SU-DHL-6 (cell line): Measurements from ENCODE around the gene ERFL.

Experiments used
- H2AFZ ChIP-seq: fragments of 200-600 bp; sonication (generic); 2 replicates; pipeline ENCODE4 v1.6.1; 2014; ENCODE audit warnings: low read depth, mild to moderate bottlenecking, moderate library complexity, mixed read lengths, antibody characterized with exemption, low read length; ENCODE audit not compliant: severe bottlenecking
- H3F3A ChIP-seq: fragments of 200-600 bp; shearing (Covaris generic); 2 replicates; pipeline ENCODE4 v1.6.0; 2016; ENCODE audit warnings: antibody characterized with exemption, mild to moderate bottlenecking; ENCODE audit not compliant: insufficient read depth
- H3K27ac ChIP-seq: fragments of 200-600 bp; sonication (generic); 2 replicates; pipeline ENCODE4 v1.5.1; 2016; ENCODE audit warnings: low read depth, mild to moderate bottlenecking, low read length, moderate library complexity, mixed read lengths
- H3K27me3 ChIP-seq: fragments of 200-600 bp; sonication (generic), shearing (Covaris generic); 2 replicates; pipeline ENCODE4 v1.6.0; 2014; ENCODE audit warnings: mild to moderate bottlenecking, low read length
- H3K36me3 ChIP-seq: fragments of 200-600 bp; sonication (generic); 2 replicates; pipeline ENCODE4 v1.6.1; 2014; ENCODE audit warnings: mild to moderate bottlenecking, low read length, mixed read lengths
- H3K4me2 ChIP-seq: fragments of 300-600, 200-600 bp; shearing (Covaris generic), sonication (generic); 2 replicates; pipeline ENCODE4 v1.6.0; 2014; ENCODE audit warnings: low read length, low read depth, mild to moderate bottlenecking; ENCODE audit not compliant: poor library complexity, severe bottlenecking
- H3K4me3 ChIP-seq: fragments of 200-600 bp; sonication (generic); 2 replicates; pipeline ENCODE4 v1.5.1; 2014; ENCODE audit warnings: antibody characterized with exemption, low read length, mild to moderate bottlenecking, mixed read lengths; ENCODE audit not compliant: insufficient read depth, poor library complexity, severe bottlenecking
- H3K79me2 ChIP-seq: fragments of 200-600 bp; sonication (generic); 2 replicates; pipeline ENCODE4 v1.6.1; 2014; ENCODE audit warnings: mild to moderate bottlenecking, low read length, moderate library complexity; ENCODE audit not compliant: insufficient read depth
- H3K9ac ChIP-seq: fragments of 200-600 bp; sonication (generic); 2 replicates; pipeline ENCODE4 v1.7.0; 2014; ENCODE audit warnings: mild to moderate bottlenecking, low read length
- H3K9me2 ChIP-seq: fragments of 200-600 bp; sonication (generic); replicated peaks from 2 replicates; pipeline ENCODE4 v1.6.1; 2014; ENCODE audit warnings: low read length; ENCODE audit not compliant: insufficient read depth
- H3K9me3 ChIP-seq: fragments of 200-600 bp; sonication (generic); 2 replicates; pipeline ENCODE4 v1.6.1; 2014; ENCODE audit warnings: low read length, mixed read lengths; ENCODE audit not compliant: insufficient read depth
- H4K20me1 ChIP-seq: fragments of 200-600 bp; sonication (generic); 2 replicates; pipeline ENCODE4 v1.6.1; 2014; ENCODE audit warnings: low read depth, mild to moderate bottlenecking, antibody characterized with exemption, low read length, moderate library complexity, mixed read lengths
- EZH2phosphoT487 ChIP-seq: fragments of 200-600 bp; sonication (generic), shearing (Covaris generic); conservative IDR thresholded peaks from 2 replicates; pipeline ENCODE4 v1.6.1; 2018; ENCODE audit warnings: mild to moderate bottlenecking, antibody characterized with exemption, low read length, moderate library complexity, mixed read lengths
- TF ChIP-seq, protein P1 (sequence below): fragments of 200-600 bp; sonication (generic); IDR thresholded peaks from one replicate; pipeline ENCODE4 v1.5.1; 2017; ENCODE audit warnings: antibody characterized with exemption, mild to moderate bottlenecking, low read length, moderate library complexity; ENCODE audit not compliant: insufficient read depth, poor library complexity, severe bottlenecking

ERFL gene

DNA sequence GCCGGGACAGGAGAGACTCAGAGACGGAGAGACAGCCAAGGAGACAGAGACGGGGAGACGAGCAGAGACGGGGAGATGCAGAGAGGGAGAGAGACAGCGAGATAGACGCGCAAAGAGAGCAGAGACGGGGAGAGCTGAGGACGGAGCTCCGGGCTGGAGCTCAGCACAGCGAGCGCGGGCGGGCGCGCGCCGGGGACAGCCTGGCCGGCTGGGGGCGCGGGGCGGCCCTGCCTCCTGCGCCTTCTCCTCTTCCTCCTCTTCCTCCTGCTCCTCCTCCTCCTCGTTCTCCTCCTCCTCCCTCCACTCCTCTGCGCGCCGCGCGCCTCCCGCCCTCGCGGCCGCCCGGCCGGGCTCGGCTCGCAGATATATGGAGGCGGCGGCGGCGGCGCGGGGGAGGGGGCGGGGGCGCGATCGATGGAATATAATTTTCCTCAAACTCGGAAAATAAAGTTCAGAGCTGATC, at the start of gene ERFL:
Gene ERFL (minus strand): TSS at position 229 of the 463 bp plus-strand sequence. CDS start 15,530 bp downstream, outside the sequence.
- H3K4me2 ChIP-seq = peak within 1 kb of the TSS; percentile 84
- H3K27ac ChIP-seq = peak within 1 kb of the TSS; percentile 99
- H3K79me2 ChIP-seq = peaks cover 8% of the 10 kb centered on the region
- no peak for TF ChIP-seq EZH2phosphoT487
- TF ChIP-seq, protein P1, sequence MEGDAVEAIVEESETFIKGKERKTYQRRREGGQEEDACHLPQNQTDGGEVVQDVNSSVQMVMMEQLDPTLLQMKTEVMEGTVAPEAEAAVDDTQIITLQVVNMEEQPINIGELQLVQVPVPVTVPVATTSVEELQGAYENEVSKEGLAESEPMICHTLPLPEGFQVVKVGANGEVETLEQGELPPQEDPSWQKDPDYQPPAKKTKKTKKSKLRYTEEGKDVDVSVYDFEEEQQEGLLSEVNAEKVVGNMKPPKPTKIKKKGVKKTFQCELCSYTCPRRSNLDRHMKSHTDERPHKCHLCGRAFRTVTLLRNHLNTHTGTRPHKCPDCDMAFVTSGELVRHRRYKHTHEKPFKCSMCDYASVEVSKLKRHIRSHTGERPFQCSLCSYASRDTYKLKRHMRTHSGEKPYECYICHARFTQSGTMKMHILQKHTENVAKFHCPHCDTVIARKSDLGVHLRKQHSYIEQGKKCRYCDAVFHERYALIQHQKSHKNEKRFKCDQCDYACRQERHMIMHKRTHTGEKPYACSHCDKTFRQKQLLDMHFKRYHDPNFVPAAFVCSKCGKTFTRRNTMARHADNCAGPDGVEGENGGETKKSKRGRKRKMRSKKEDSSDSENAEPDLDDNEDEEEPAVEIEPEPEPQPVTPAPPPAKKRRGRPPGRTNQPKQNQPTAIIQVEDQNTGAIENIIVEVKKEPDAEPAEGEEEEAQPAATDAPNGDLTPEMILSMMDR = no peak
- H3K9ac ChIP-seq = peak within 1 kb of the TSS; percentile 91
- H3K27me3 ChIP-seq = no peaks in the 10 kb centered on the region
- H3K9me2 ChIP-seq = no peaks in the 10 kb centered on the region
- H3K4me3 ChIP-seq = peak within 1 kb of the TSS; percentile 69
- no peaks in the 10 kb centered on the region for H3K9me3 ChIP-seq
- H3F3A ChIP-seq = peaks cover 19% of the 10 kb centered on the region
- H2AFZ ChIP-seq = no peak within 1 kb of the TSS
- H4K20me1 ChIP-seq = no peaks in the 10 kb centered on the region
- no peaks in the 10 kb centered on the region for H3K36me3 ChIP-seq

DNA sequence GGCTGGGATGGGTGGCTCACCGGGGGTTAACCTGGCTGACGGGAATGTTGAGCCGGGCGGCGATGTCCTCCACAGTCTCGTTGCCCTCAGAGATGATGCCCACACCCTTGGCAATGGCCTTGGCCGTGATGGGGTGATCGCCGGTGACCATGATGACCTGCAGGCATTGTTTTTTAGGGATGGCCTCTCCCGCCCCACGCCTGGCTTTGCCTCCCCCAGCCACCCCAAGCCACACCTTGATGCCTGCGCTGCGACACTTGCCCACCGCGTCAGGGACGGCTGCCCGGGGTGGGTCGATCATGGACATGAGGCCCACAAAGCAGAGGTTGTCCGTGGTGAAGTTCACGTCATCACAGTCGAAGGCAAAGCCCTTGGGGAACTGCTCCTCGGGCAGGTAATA, 49.7 kb upstream of the ERFL start:
- Histone ChIP-seq H3K36me3 (no peaks in the 10 kb centered on the region), H3K79me2 (no peaks in the 10 kb centered on the region), H3K9me2 (no peaks in the 10 kb centered on the region), H3K4me2 (no peak overlapping the region), H4K20me1 (no peaks in the 10 kb centered on the region), H3K27ac (no peak overlapping the region), H3F3A (no peaks in the 10 kb centered on the region), H2AFZ (no peak overlapping the region), H3K9me3 (no peaks in the 10 kb centered on the region), H3K9ac (no peak overlapping the region), H3K27me3 (no peaks in the 10 kb centered on the region), H3K4me3 (no peak overlapping the region)
- no peak for TF ChIP-seq EZH2phosphoT487

DNA sequence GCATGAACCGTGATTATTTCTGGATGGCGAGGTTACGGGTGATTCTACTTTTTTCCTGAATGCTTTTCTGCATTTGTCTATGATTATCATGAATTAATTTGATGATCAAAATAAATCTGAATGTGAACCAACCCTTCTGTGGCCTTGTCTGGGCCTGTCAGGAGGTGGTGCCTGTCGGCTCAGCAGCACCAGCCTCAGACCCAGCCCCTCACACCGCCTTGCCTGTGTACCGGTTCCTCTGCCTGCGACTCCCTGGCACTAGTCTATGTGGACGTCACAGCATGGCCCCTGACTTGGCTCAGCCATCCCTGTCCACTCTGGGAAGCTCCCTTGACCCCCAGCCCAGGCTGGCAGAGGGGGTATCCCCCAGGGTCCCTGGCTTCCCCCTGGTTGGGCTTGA, 46.4 kb upstream of the ERFL start:
- Histone ChIP-seq H3K9me2 (no peaks in the 10 kb centered on the region), H3K79me2 (no peaks in the 10 kb centered on the region), H3K27ac (no peak overlapping the region), H2AFZ (no peak overlapping the region), H3K36me3 (no peaks in the 10 kb centered on the region), H3K4me2 (no peak overlapping the region), H3K27me3 (no peaks in the 10 kb centered on the region), H3F3A (no peaks in the 10 kb centered on the region), H3K4me3 (no peak overlapping the region), H4K20me1 (no peaks in the 10 kb centered on the region), H3K9ac (no peak overlapping the region), H3K9me3 (no peaks in the 10 kb centered on the region)
- TF ChIP-seq, protein P1 = no peak
- TF ChIP-seq EZH2phosphoT487 = no peak

DNA sequence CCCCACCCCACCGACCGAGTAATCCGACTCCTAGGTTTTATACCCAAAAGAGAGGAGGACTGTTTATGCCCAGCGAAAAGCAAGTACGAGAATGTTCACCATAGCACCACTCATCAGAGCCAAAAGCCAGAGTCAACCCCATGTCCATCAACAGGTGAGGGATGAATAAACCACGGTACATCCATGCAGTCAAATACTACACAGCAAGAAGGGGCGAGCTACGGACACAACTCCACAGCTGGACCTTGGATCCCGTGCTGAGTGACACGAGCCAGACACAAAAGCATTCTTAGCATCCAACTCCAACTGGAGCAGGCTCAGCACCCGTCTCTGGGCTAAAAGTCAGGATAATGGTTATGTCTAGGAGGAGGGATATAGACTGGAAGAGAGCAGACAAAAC, 43.1 kb upstream of the ERFL start:
- Histone ChIP-seq H3K36me3 (no peaks in the 10 kb centered on the region), H3K27ac (no peak overlapping the region), H3K9me2 (no peaks in the 10 kb centered on the region), H3K4me2 (no peak overlapping the region), H3K79me2 (no peaks in the 10 kb centered on the region), H3F3A (no peaks in the 10 kb centered on the region), H3K4me3 (no peak overlapping the region), H3K27me3 (no peaks in the 10 kb centered on the region), H3K9me3 (no peaks in the 10 kb centered on the region), H2AFZ (no peak overlapping the region), H4K20me1 (no peaks in the 10 kb centered on the region), H3K9ac (no peak overlapping the region)
- TF ChIP-seq, protein P1 = no peak
- no peak for TF ChIP-seq EZH2phosphoT487
